Measurements from ENCODE around the gene TANGO6.

- TF ChIP-seq CTCF (optimal IDR thresholded peaks at IDR 0.05 in 1 of 3, IDR thresholded peaks at IDR 0.05 in 1 of 3, conservative IDR thresholded peaks at IDR 0.05 in 1 of 3; ENCODE audit: extremely low read depth in 1 of 3, insufficient read depth in 2 of 3, low read length in 3 of 3) (no peak), EZH2 (IDR thresholded peaks at IDR 0.05; ENCODE audit: low read length) (no peak)
These were observed 263.4 kb downstream of the TANGO6 start for GRCh38 chr16:69106491-69107315.

Measured in keratinocyte (primary cell).